Stimulated activated CD8-positive, alpha-beta memory T cell treated with anti-CD3 and anti-CD28 coated beads, Interleukin-15, amount 100 ng/mL, for 1 hour (primary cell): ENCODE measurements around the gene AATK.

Experiments
- DNase-seq: peaks from one replicate; pipeline ENCODE4 v3.0.0-alpha.2; 2020; ENCODE audit warnings: low read depth

AATK gene

GRCh38 chr17:81194941-81195901 is 29.2 kb upstream of the AATK start:
- DNase-seq = no peak

- no peak for DNase-seq
Measured at GRCh38 chr17:81194225-81194760, 28.3 kb upstream of the AATK start.

- DNase-seq = no peak
Measured at GRCh38 chr17:81193470-81194224, 27.6 kb upstream of the AATK start.

- no peak for DNase-seq
Measured at GRCh38 chr17:81193051-81193410, 27.0 kb upstream of the AATK start.

- no peak for DNase-seq
Measured at GRCh38 chr17:81192386-81193050, 26.5 kb upstream of the AATK start.

GRCh38 chr17:81191646-81192045 is 25.6 kb upstream of the AATK start:
- no peak for DNase-seq

- DNase-seq = no peak
Measured at GRCh38 chr17:81191116-81191515, 25.1 kb upstream of the AATK start.

- DNase-seq = no peak
Measured at GRCh38 chr17:81190591-81190990, 24.6 kb upstream of the AATK start.

- no peak for DNase-seq
Measured at GRCh38 chr17:81189670-81190530, 23.9 kb upstream of the AATK start.

- no peak for DNase-seq
Measured at GRCh38 chr17:81189016-81189415, 23.0 kb upstream of the AATK start.

- no peak for DNase-seq
Measured at GRCh38 chr17:81188491-81188840, 22.4 kb upstream of the AATK start.

- DNase-seq = no peak
Measured at GRCh38 chr17:81187586-81188490, 21.8 kb upstream of the AATK start.

- DNase-seq = no peak
Measured at GRCh38 chr17:81187120-81187519, 21.1 kb upstream of the AATK start.

- no peak for DNase-seq
Measured at GRCh38 chr17:81186203-81186602, 20.2 kb upstream of the AATK start.

- DNase-seq = no peak
Measured at GRCh38 chr17:81184555-81184954, 18.5 kb upstream of the AATK start.

GRCh38 chr17:81183807-81184206 is 17.8 kb upstream of the AATK start:
- DNase-seq = no peak

GRCh38 chr17:81183316-81183715 is 17.3 kb upstream of the AATK start:
- DNase-seq = no peak

GRCh38 chr17:81182596-81182995 is 16.6 kb upstream of the AATK start:
- no peak for DNase-seq

GRCh38 chr17:81181811-81182185 is 15.8 kb upstream of the AATK start:
- no peak for DNase-seq
